Measurements from ENCODE around the gene NYAP2.

Gene NYAP2

GRCh38 chr2:225581135-225581534 lies 181.6 kb downstream of the NYAP2 start:
- DNase-seq (ENCODE audit: low read depth, low spot score), result no peak
- no peak overlapping the region for H3K4me3 ChIP-seq (ENCODE audit: low read depth, low read length)
- TF ChIP-seq CTCF (IDR thresholded peaks at IDR 0.05; ENCODE audit: low read depth, low read length), result no peak
- in situ Hi-C loops (cut with HindIII; ENCODE audit: low sequenced_read_pairs), result no loop called here

- no peak for TF ChIP-seq CTCF (IDR thresholded peaks at IDR 0.05; ENCODE audit: low read depth, low read length)
- no peak for DNase-seq (ENCODE audit: low read depth, low spot score)
- H3K4me3 ChIP-seq (ENCODE audit: low read depth, low read length), result no peak overlapping the region
- in situ Hi-C loops (cut with HindIII; ENCODE audit: low sequenced_read_pairs), result no loop called here
Observed at GRCh38 chr2:225581906-225582305, 182.4 kb downstream of the NYAP2 start.

GRCh38 chr2:225582355-225583116 lies 183.0 kb downstream of the NYAP2 start:
- DNase-seq (ENCODE audit: low read depth, low spot score), result no peak
- in situ Hi-C loops (cut with HindIII; ENCODE audit: low sequenced_read_pairs), result no loop called here
- TF ChIP-seq CTCF (IDR thresholded peaks at IDR 0.05; ENCODE audit: low read depth, low read length), result no peak
- H3K4me3 ChIP-seq (ENCODE audit: low read depth, low read length), result no peak overlapping the region

GRCh38 chr2:225584796-225585195 lies 185.3 kb downstream of the NYAP2 start:
- H3K4me3 ChIP-seq (ENCODE audit: low read depth, low read length), result no peak overlapping the region
- TF ChIP-seq CTCF (IDR thresholded peaks at IDR 0.05; ENCODE audit: low read depth, low read length), result no peak
- no peak for DNase-seq (ENCODE audit: low read depth, low spot score)
- in situ Hi-C loops (cut with HindIII; ENCODE audit: low sequenced_read_pairs), result no loop called here

GRCh38 chr2:225590932-225591331 lies 191.4 kb downstream of the NYAP2 start:
- no peak for TF ChIP-seq CTCF (IDR thresholded peaks at IDR 0.05; ENCODE audit: low read depth, low read length)
- H3K4me3 ChIP-seq (ENCODE audit: low read depth, low read length), result no peak overlapping the region
- in situ Hi-C loops (cut with HindIII; ENCODE audit: low sequenced_read_pairs), result no loop called here
- DNase-seq (ENCODE audit: low read depth, low spot score), result no peak

GRCh38 chr2:225597911-225598310 lies 198.4 kb downstream of the NYAP2 start:
- peak; percentile 31 for DNase-seq (ENCODE audit: low read depth, low spot score)
- in situ Hi-C loops (cut with HindIII; ENCODE audit: low sequenced_read_pairs), result no loop called here
- H3K4me3 ChIP-seq (ENCODE audit: low read depth, low read length), result no peak overlapping the region
- TF ChIP-seq CTCF (IDR thresholded peaks at IDR 0.05; ENCODE audit: low read depth, low read length), result no peak

All from astrocyte of the spinal cord (primary cell).